GM12878 (cell line): ENCODE measurements around the gene MYL1. TPM values are rescaled to one million over a fixed set of nuclear protein-coding genes. Genes with fewer than 3 reads are reported as not detected.

Experiments used
- ATAC-seq: fragments of 200-7000 bp; cut with Tn5 transposase; 3 replicates; pipeline ENCODE4 v1.9.1; 2020; ENCODE audit warnings: mild to moderate bottlenecking, moderate library complexity
- BruUV-seq: library from RNA; stranded (reverse); fragments of 400-500 nt; replicated peaks from 2 replicates; lab custom pipeline; 2021; lab: Mats Ljungman, UMichigan
- CTCF ChIA-PET: fragments of 300-600 bp; sonication (Branson Sonifier 250); formaldehyde crosslinking; extraction: SDS; loops from one replicate; lab custom pipeline; 2021; ENCODE audit warnings: inconsistent platforms; lab: Yijun Ruan, JAX
- POLR2A ChIA-PET: fragments of 350-600 bp; formaldehyde crosslinking; extraction: SDS; loops from one replicate; lab custom pipeline; 2021; ENCODE audit warnings: inconsistent platforms; lab: Charles Lee
- RAD21 ChIA-PET: fragments of 300-600 bp; sonication (Branson Sonifier 250); formaldehyde crosslinking; loops from one replicate; lab custom pipeline; 2023; ENCODE audit warnings: antibody characterized with exemption; ENCODE audit not compliant: unreplicated experiment; lab: Charles Lee
- SMC1A ChIA-PET: fragments of 300-600 bp; sonication (Branson Sonifier 250); formaldehyde crosslinking; loops from one replicate; lab custom pipeline; 2023; ENCODE audit not compliant: unreplicated experiment, uncharacterized antibody; lab: Charles Lee
- DNase-seq: peaks from one replicate; pipeline ENCODE4 v3.0.0-alpha.2; 2011; ENCODE audit warnings: low read depth, low spot score
- FAIRE-seq: peaks from 3 replicates; lab custom pipeline; 2011; peaks lifted over from hg19 to GRCh38; lab: Jason Lieb, UNC
- H2AFZ ChIP-seq: 2 replicates; pipeline ENCODE4 v1.6.0; 2011; ENCODE audit warnings: low read depth, low read length, control low read depth; ENCODE audit not compliant: control insufficient read depth
- H3K27ac ChIP-seq: 2 replicates; pipeline ENCODE4 v1.5.1; 2011; ENCODE audit warnings: control low read depth; ENCODE audit not compliant: control insufficient read depth, insufficient read depth
- H3K27me3 ChIP-seq, 2 experiments: replicated peaks in 1 of 2; 2 replicates each; pipeline versions ENCODE4 v1.6.0 to v1.6.1; 2011; ENCODE audit warnings: low read length in 1 of 2; ENCODE audit not compliant: control insufficient read depth in 2 of 2, insufficient read depth in 2 of 2
- H3K36me3 ChIP-seq, 2 experiments: 2 replicates each; pipeline ENCODE4 v1.5.1; 2011; ENCODE audit warnings: low read length in 1 of 2; ENCODE audit not compliant: control insufficient read depth in 2 of 2, insufficient read depth in 2 of 2
- H3K4me1 ChIP-seq: 2 replicates; pipeline ENCODE4 v1.6.1; 2011; ENCODE audit warnings: mild to moderate bottlenecking, low read length, moderate library complexity, mixed read lengths; ENCODE audit not compliant: control insufficient read depth, insufficient read depth
- H3K4me2 ChIP-seq: 2 replicates; pipeline ENCODE4 v1.6.0; 2011; ENCODE audit warnings: control low read depth; ENCODE audit not compliant: control insufficient read depth, insufficient read depth
- H3K4me3 ChIP-seq: fragments of 200-600 bp; sonication (generic); 2 replicates; pipeline ENCODE4 v1.5.1; 2016
- H3K79me2 ChIP-seq: 2 replicates; pipeline ENCODE4 v1.6.0; 2011; ENCODE audit warnings: low read length; ENCODE audit not compliant: control insufficient read depth, insufficient read depth
- H3K9ac ChIP-seq: 2 replicates; pipeline ENCODE4 v1.8.0; 2011; ENCODE audit warnings: low read length, control low read depth, mixed read lengths; ENCODE audit not compliant: control insufficient read depth, insufficient read depth
- H3K9me3 ChIP-seq: replicated peaks from 3 replicates; pipeline ENCODE4 v1.5.1; 2011; ENCODE audit warnings: mild to moderate bottlenecking, low read length; ENCODE audit not compliant: control insufficient read depth, insufficient read depth
- H4K20me1 ChIP-seq: 2 replicates; pipeline ENCODE4 v1.6.0; 2011; ENCODE audit not compliant: control insufficient read depth, insufficient read depth
- BHLHE40 ChIP-seq, 2 experiments: fragments of 450-650 bp in 1 of 2; IDR thresholded peaks; 2 replicates each; pipeline ENCODE4 v1.6.1; 2011 to 2017; ENCODE audit warnings: low read depth in 2 of 2, borderline replicate concordance in 1 of 2, improper control_type of control experiment in 1 of 2, low read length in 1 of 2, mild to moderate bottlenecking in 1 of 2
- POLR2AphosphoS5 ChIP-seq: IDR thresholded peaks from 2 replicates; pipeline ENCODE4 v1.6.1; 2011; ENCODE audit warnings: mild to moderate bottlenecking, low read length, inconsistent platforms
- RAD21 ChIP-seq: IDR thresholded peaks from 2 replicates; pipeline ENCODE4 v1.6.1; 2011; ENCODE audit warnings: mild to moderate bottlenecking, low read depth, low read length, moderate library complexity; ENCODE audit not compliant: insufficient read depth
- TCF3 ChIP-seq: IDR thresholded peaks from 2 replicates; pipeline ENCODE4 v1.6.1; 2012; ENCODE audit warnings: low read depth, mild to moderate bottlenecking, low read length, borderline replicate concordance; ENCODE audit not compliant: insufficient read depth
- WRNIP1 ChIP-seq: IDR thresholded peaks from 2 replicates; pipeline ENCODE4 v1.6.1; 2011; ENCODE audit warnings: low read depth, low read length, improper control_type of control experiment, borderline replicate concordance
- WGBS: methylation state at CpG from one replicate; pipeline ENCODE4 v1.1.6; 2016; ENCODE audit warnings: low lambda C conversion rate; ENCODE audit not compliant: insufficient replicate concordance, insufficient coverage; ENCODE audit errors: missing lambda C conversion rate; 5-methylcytosine and 5-hydroxymethylcytosine counted together
- in situ Hi-C: fragments of 300-500 bp; cut with MboI; formaldehyde crosslinking; loops from 9 replicates; pipeline ENCODE4 v1.14.3; 2018; ENCODE audit warnings: mixed read lengths
- intact Hi-C: fragments of 100-400 bp; cut with micrococcal nuclease; formaldehyde crosslinking; loops from one replicate; pipeline ENCODE4 v1.14.2; 2022; ENCODE audit not compliant: unreplicated experiment
- polyA plus RNA-seq, 11 experiments: library from polyadenylated mRNA; depleted of rRNA in 4 of 11; unstranded in 6 of 11; stranded (reverse) in 5 of 11; fragments of >200 nt; fragmentation: Nextera tagmentation in 4 of 11; fragmentation: Illumina TruSeq in 1 of 11; extraction: Ambion mirVana in 4 of 11; extraction: Trizol in 1 of 11; gene quantifications; 1 replicate in 1 of 11; 2 replicates in 10 of 11; pipeline versions ENCODE4 v1.2.1 to v1.2.3, GENCODE V29; 2011 to 2016; ENCODE audit warnings: inconsistent platforms in 2 of 11, missing spikeins in 2 of 11, low read depth in 1 of 11
- total RNA-seq, 4 experiments: library from RNA; depleted of rRNA in 3 of 4; stranded (reverse); fragments of >200 nt in 3 of 4; fragmentation: Illumina TruSeq in 1 of 4; extraction: Trizol in 1 of 4; gene quantifications; 2 replicates each; pipeline versions ENCODE4 v1.2.1 to v1.2.3, GENCODE V29; 2013 to 2021
- TF ChIP-seq, protein P1 (sequence below): fragments of 450-650 bp; IDR thresholded peaks from 2 replicates; pipeline ENCODE4 v1.6.1; 2017; ENCODE audit warnings: antibody characterized with exemption, mild to moderate bottlenecking, moderate library complexity

The MYL1 gene
- total and polyA plus RNA-seq, 10 of the 15 experiments (the other 5 are each of a cell fraction or from before 2014, with no cell fraction given) = 0.43 TPM; not detected in 9

DNA sequence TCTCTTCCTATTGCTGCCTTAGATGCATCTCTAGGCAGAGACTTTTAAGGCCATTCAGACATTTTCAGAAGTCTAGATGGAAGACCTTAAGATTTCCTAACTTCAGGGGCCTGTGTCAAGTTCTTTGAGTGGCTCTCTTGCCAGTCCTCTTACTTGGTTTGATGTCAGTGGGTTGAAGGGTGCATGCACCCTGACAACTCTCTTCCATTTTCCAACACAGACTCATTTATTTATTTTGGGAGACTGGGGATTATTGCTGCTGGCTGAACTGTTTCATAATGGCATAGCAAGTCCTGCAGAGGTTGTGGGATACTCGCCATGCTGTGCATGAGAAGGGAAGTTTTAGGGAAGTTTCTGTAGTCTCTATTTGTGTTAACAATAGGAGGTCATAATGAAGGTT is 50.7 kb downstream of the MYL1 start:
- POLR2A ChIA-PET = no interaction called here

More for the DNA sequence above, 50.7 kb downstream of the MYL1 start:
- DNase-seq (no peak), ATAC-seq (no peak), FAIRE-seq (no peak)
- ChIA-PET SMC1A (no interaction called here), CTCF (interaction anchor here (1.0 kb wide), 1 partner anchor 135 kb away, joined by 3 read pairs; no protein-coding TSS in a partner anchor), RAD21 (interaction anchor here (2.0 kb wide), 1 partner anchor 12 kb away, joined by 5 read pairs; no protein-coding TSS in a partner anchor)
- Histone ChIP-seq H3K4me1 (no peaks in the 10 kb centered on the region), H3K4me2 (no peak overlapping the region), H2AFZ (no peak overlapping the region), H3K9ac (no peak overlapping the region), H3K36me3 (no peaks in the 10 kb centered on the region), H3K79me2 (no peaks in the 10 kb centered on the region), H3K27ac (no peak overlapping the region), H3K27me3 (no peaks in the 10 kb centered on the region), H3K9me3 (no peaks in the 10 kb centered on the region), H3K4me3 (no peak overlapping the region), H4K20me1 (no peaks in the 10 kb centered on the region)
- in situ Hi-C loops = no loop called here
- TF ChIP-seq RAD21 = no peak
- no peak for TF ChIP-seq WRNIP1
- TF ChIP-seq, protein P1, sequence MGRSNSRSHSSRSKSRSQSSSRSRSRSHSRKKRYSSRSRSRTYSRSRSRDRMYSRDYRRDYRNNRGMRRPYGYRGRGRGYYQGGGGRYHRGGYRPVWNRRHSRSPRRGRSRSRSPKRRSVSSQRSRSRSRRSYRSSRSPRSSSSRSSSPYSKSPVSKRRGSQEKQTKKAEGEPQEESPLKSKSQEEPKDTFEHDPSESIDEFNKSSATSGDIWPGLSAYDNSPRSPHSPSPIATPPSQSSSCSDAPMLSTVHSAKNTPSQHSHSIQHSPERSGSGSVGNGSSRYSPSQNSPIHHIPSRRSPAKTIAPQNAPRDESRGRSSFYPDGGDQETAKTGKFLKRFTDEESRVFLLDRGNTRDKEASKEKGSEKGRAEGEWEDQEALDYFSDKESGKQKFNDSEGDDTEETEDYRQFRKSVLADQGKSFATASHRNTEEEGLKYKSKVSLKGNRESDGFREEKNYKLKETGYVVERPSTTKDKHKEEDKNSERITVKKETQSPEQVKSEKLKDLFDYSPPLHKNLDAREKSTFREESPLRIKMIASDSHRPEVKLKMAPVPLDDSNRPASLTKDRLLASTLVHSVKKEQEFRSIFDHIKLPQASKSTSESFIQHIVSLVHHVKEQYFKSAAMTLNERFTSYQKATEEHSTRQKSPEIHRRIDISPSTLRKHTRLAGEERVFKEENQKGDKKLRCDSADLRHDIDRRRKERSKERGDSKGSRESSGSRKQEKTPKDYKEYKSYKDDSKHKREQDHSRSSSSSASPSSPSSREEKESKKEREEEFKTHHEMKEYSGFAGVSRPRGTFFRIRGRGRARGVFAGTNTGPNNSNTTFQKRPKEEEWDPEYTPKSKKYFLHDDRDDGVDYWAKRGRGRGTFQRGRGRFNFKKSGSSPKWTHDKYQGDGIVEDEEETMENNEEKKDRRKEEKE = no peak
- TF ChIP-seq POLR2AphosphoS5 = no peak
- no peak for TF ChIP-seq TCF3
- TF ChIP-seq BHLHE40 (IDR thresholded peaks at IDR 0.05; ENCODE audit: borderline replicate concordance in 1 of 2, low read depth in 2 of 2, low read length in 1 of 2) = no peak
- WGBS = 0% methylated on average over 1 of the region's 1 CpG
- BruUV-seq = no TSS peak
- intact Hi-C loops = no loop called here
